HG02938 (cell line): ENCODE results near the gene PSD4.
A peak's percentile ranks its signal among the peaks of the same experiment; 100 is the strongest.

Experiments
- ATAC-seq: cut with Tn5 transposase; IDR thresholded peaks from one replicate; pipeline ENCODE4 v1.9.1; 2021; ENCODE audit warnings: mild to moderate bottlenecking, moderate library complexity; ENCODE audit not compliant: unreplicated experiment

PSD4 gene

GRCh38 chr2:113173542-113174375 is at the start of gene PSD4:
Gene PSD4 (plus strand): TSS chr2:113173971. CDS start chr2:113182457, 8,486 bp downstream.
- peak; percentile 76 for ATAC-seq

- ATAC-seq, result peak; percentile 72
These were observed 49.4 kb upstream of the PSD4 start for GRCh38 chr2:113124181-113124961.

GRCh38 chr2:113124984-113125855 is 48.6 kb upstream of the PSD4 start:
- ATAC-seq, result no peak

GRCh38 chr2:113126845-113127645 is 46.7 kb upstream of the PSD4 start, which contains the start of gene IL1RN:
Gene IL1RN (plus strand): TSS chr2:113127598. CDS start chr2:113127625, 27 bp downstream.
- ATAC-seq, result no peak

GRCh38 chr2:113127646-113128570 is 45.9 kb upstream of the PSD4 start:
- ATAC-seq, result no peak

GRCh38 chr2:113129519-113130078 is 44.2 kb upstream of the PSD4 start:
- ATAC-seq, result no peak

GRCh38 chr2:113131352-113132185 is 42.2 kb upstream of the PSD4 start:
- no peak for ATAC-seq

GRCh38 chr2:113132414-113133021 is 41.3 kb upstream of the PSD4 start:
- no peak for ATAC-seq

GRCh38 chr2:113133704-113134598 is 39.8 kb upstream of the PSD4 start:
- ATAC-seq, result no peak

GRCh38 chr2:113134717-113135116 is 39.1 kb upstream of the PSD4 start:
- no peak for ATAC-seq

- no peak for ATAC-seq
These were observed 38.5 kb upstream of the PSD4 start for GRCh38 chr2:113135317-113135716.

GRCh38 chr2:113136828-113137775 is 36.7 kb upstream of the PSD4 start:
- ATAC-seq, result no peak

- no peak for ATAC-seq
These were observed 35.9 kb upstream of the PSD4 start for GRCh38 chr2:113137827-113138226.

- ATAC-seq, result peak; percentile 58
These were observed 35.1 kb upstream of the PSD4 start for GRCh38 chr2:113138428-113139322.
